ENCODE results near the gene POTEB. TPM values are rescaled to one million over a fixed set of nuclear protein-coding genes. Genes with fewer than 3 reads are reported as not detected.
"Not testable (repeated sequence)": the region's sequence is repeated elsewhere in the genome, so short reads cannot be mapped to it uniquely, and the experiment has no call there.

Gene POTEB
- not detected for total RNA-seq

GRCh38 chr15:21877635-21878034, at the start of gene POTEB:
TSS of gene POTEB (minus strand) at chr15:21877735. CDS start at chr15:21877246, 489 bp downstream.
- not testable (repeated sequence) for H3K36me3 Mint-ChIP-seq (ENCODE audit: low read depth); H3K27me3 Mint-ChIP-seq; H3K27ac Mint-ChIP-seq; H3K9me3 Mint-ChIP-seq; ATAC-seq (replicated peaks); H3K4me1 Mint-ChIP-seq; H3K4me3 Mint-ChIP-seq

GRCh38 chr15:21890955-21891354, 13.4 kb upstream of the POTEB start:
- not testable (repeated sequence) for H3K4me3 Mint-ChIP-seq; H3K36me3 Mint-ChIP-seq (ENCODE audit: low read depth); H3K9me3 Mint-ChIP-seq; H3K4me1 Mint-ChIP-seq; ATAC-seq (replicated peaks); H3K27me3 Mint-ChIP-seq; H3K27ac Mint-ChIP-seq

DNA sequence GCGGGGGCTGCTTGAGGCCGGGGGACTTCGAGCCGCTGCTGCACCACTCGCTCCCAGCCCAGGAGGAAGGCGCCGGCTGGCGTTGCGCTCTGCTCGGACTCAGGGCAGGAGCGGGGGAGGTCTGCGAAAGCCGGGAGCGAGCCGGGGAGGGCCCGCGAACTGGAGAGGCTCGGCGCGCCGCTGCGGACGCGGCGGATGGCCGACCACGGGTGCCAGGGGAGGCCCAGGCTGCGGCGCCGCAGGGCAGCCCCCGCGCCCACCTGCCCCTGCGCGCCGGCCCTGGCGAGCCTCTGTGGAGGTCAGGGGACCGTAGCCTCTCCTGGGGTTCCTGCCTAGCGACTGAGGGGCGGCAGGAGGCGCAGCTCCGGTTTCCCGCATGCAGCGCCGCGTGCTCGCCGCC, 12.0 kb upstream of the POTEB start:
- not testable (repeated sequence) for H3K4me3 Mint-ChIP-seq

DNA sequence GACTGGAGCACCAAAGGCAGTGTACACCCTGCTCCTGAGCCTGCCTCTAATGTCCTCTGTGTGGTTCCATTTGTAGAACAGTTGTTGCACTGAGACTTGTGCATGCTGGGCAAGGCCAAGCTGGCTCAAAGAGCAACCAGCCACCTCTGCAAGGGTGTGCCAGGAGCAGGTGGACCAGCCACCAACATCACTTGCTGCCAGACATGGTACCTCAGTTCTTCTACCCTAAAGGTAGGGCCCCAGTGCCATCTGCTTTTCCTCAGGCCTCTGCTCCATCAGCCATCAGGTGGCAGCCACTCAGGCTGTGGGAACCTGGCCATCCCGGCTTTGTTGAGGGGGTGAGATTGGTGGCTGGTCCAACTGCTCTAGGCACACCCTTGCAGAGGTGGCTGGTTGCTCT, 38.7 kb downstream of the POTEB start:
- H3K4me1 Mint-ChIP-seq; ATAC-seq (replicated peaks); H3K4me3 Mint-ChIP-seq; H3K27ac Mint-ChIP-seq; H3K9me3 Mint-ChIP-seq; H3K36me3 Mint-ChIP-seq (ENCODE audit: low read depth); H3K27me3 Mint-ChIP-seq: not testable (repeated sequence)

More for the DNA sequence above, 12.0 kb upstream of the POTEB start:
- H3K4me1 Mint-ChIP-seq; ATAC-seq (replicated peaks); H3K36me3 Mint-ChIP-seq (ENCODE audit: low read depth); H3K27me3 Mint-ChIP-seq; H3K27ac Mint-ChIP-seq; H3K9me3 Mint-ChIP-seq: not testable (repeated sequence)

Other genes starting within 250 kb of the POTEB start
- gene OR4M2, start 202.8 kb upstream of the POTEB start, total RNA-seq: not detected